ENCODE results near the gene SPATA16. TPM values are rescaled to one million over a fixed set of nuclear protein-coding genes. Genes with fewer than 3 reads are reported as not detected.
A peak's percentile ranks its signal among the peaks of the same experiment; 100 is the strongest.
"Not testable (repeated sequence)": the region's sequence is repeated elsewhere in the genome, so short reads cannot be mapped to it uniquely, and the experiment has no call there.

SPATA16 gene
- total and polyA plus RNA-seq, 5 donors from 2014 or later, result not detected

DNA sequence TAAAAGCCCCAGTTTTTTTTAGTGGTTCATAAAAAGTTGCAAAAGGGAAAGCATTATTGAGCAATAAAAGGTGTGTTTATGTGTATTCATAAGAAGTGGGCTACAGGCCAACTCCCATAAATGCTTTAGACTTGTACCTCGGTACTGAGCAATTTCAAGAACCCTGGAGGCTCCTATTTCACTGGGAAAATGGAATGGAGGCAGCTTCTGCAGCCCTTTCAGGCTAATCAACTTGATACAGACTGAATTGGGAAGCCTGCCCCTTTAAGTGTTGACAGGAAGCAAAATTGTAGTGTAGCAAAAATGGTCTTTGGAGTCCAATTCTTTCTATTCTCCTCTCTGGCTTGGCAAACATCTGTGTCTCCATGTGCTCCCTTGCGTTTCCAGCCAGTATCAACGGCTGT lies 271.7 kb downstream of the SPATA16 start:
- Mint-ChIP-seq H3K27me3 (peaks cover 5% of the 10 kb centered on the region), H3K4me3 (no peak overlapping the region)

DNA sequence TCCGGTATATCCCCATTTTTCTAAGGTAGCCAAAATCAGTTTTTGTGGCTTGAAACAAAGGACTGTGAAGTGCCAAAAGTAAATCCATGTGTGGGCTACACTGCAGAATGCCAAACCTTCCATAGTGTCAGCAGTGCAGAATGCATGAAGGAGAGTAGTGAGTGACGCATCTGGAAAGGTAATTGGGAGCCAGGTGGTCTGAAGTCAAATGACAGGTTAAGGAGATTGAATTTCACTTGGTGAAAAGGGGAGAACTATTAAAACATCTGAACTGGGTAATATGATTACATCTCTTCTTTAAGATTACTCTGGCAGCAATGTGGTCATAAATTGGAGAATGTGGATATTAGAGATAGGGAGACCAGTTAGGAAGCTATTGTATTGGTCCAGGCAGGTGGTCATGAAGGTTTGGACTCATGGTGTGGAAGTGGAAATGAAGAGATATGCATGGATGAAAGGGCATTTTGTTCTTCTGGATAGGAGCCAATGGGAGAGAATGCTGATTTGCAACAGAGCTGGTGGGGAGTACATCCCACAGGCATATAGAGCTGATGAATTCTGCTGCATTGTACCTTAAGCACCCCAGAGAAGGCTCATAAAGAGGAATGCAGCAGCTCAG lies 272.3 kb downstream of the SPATA16 start:
- H3K9me3 Mint-ChIP-seq, result peaks cover 0 to 3% (median 0%) of the 10 kb centered on the region in 7 donors
- peaks cover 5% of the 10 kb centered on the region for H3K27me3 Mint-ChIP-seq
- H3K4me1 Mint-ChIP-seq, result no peaks in the 10 kb centered on the region
- H3K4me3 Mint-ChIP-seq, result no peak overlapping the region
- no peak for DNase-seq
- peak overlapping the region in 1 of 3 donors; percentile 16 for H3K27ac Mint-ChIP-seq
- Histone ChIP-seq H3K27me3 (ENCODE audit: control insufficient read depth, insufficient read depth, low read length) (no peaks in the 10 kb centered on the region), H3K4me3 (ENCODE audit: low read depth, low read length) (no peak overlapping the region), H3K4me1 (ENCODE audit: control insufficient read depth, insufficient read depth, low read length, poor library complexity, severe bottlenecking) (no peaks in the 10 kb centered on the region), H3K36me3 (ENCODE audit: control insufficient read depth, insufficient read depth, low read length) (no peaks in the 10 kb centered on the region), H3K27ac (ENCODE audit: insufficient read depth, low read length, poor library complexity, severe bottlenecking) (no peak overlapping the region), H3K9me3 (ENCODE audit: control insufficient read depth in 2 of 2, low read length in 2 of 2) (no peaks in the 10 kb centered on the region)
- no peak for ATAC-seq (ENCODE audit: low read depth in 2 of 2)
- H3K36me3 Mint-ChIP-seq, result no peaks in the 10 kb centered on the region

More for the DNA sequence above, 271.7 kb downstream of the SPATA16 start:
- ATAC-seq (ENCODE audit: low read depth in 2 of 2) (no peak), DNase-seq (no peak)
- no peaks in the 10 kb centered on the region for H3K4me1 Mint-ChIP-seq
- H3K9me3 ChIP-seq (ENCODE audit: control insufficient read depth in 2 of 2, low read length in 2 of 2), result no peaks in the 10 kb centered on the region
- no peaks in the 10 kb centered on the region for H3K36me3 ChIP-seq (ENCODE audit: control insufficient read depth, insufficient read depth, low read length)
- no peak overlapping the region for H3K4me3 ChIP-seq (ENCODE audit: low read depth, low read length)
- peaks cover 0 to 3% (median 0%) of the 10 kb centered on the region in 7 donors for H3K9me3 Mint-ChIP-seq
- H3K27ac ChIP-seq (ENCODE audit: insufficient read depth, low read length, poor library complexity, severe bottlenecking), result no peak overlapping the region
- no peaks in the 10 kb centered on the region for H3K4me1 ChIP-seq (ENCODE audit: control insufficient read depth, insufficient read depth, low read length, poor library complexity, severe bottlenecking)
- no peaks in the 10 kb centered on the region for H3K27me3 ChIP-seq (ENCODE audit: control insufficient read depth, insufficient read depth, low read length)
- no peak overlapping the region for H3K27ac Mint-ChIP-seq
- no peaks in the 10 kb centered on the region for H3K36me3 Mint-ChIP-seq

DNA sequence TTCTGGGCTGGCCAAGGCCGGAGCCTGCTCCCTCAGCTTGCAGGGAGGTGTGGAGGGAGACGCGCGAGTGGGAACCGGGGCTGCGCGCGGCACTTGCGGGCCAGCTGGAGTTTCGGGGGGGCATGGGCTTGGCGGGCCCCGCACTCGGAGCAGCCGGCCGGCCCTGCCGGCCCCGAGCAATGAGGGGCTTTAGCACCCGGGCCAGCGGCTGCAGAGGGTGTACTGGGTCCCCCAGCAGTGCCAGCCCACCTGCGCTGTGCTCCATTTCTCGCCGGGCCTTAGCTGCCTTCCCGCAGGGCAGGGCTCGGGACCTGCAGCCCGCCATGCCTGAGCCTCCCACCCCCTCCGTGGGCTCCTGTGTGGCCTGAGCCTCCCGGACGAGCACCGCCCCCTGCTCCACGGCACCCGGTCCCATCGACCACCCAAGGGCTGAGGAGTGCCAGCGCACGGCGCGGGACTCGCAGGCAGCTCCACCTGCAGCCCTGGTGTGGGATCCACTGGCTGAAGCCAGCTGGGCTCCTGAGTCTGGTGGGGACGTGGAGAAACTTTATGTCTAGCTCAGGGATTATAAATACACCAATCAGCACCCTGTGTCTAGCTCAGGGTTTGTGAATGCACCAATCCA lies 274.2 kb downstream of the SPATA16 start:
- H3K9me3 ChIP-seq (ENCODE audit: control insufficient read depth in 2 of 2, low read length in 2 of 2); H3K36me3 Mint-ChIP-seq; H3K4me3 ChIP-seq (ENCODE audit: low read depth, low read length); H3K36me3 ChIP-seq (ENCODE audit: control insufficient read depth, insufficient read depth, low read length); H3K4me1 ChIP-seq (ENCODE audit: control insufficient read depth, insufficient read depth, low read length, poor library complexity, severe bottlenecking); H3K27me3 ChIP-seq (ENCODE audit: control insufficient read depth, insufficient read depth, low read length); H3K4me3 Mint-ChIP-seq; H3K9me3 Mint-ChIP-seq; ATAC-seq (ENCODE audit: low read depth in 2 of 2); H3K27ac ChIP-seq (ENCODE audit: insufficient read depth, low read length, poor library complexity, severe bottlenecking); H3K27ac Mint-ChIP-seq; DNase-seq; H3K4me1 Mint-ChIP-seq: not testable (repeated sequence)
- H3K27me3 Mint-ChIP-seq, result peaks cover 11% of the 10 kb centered on the region

DNA sequence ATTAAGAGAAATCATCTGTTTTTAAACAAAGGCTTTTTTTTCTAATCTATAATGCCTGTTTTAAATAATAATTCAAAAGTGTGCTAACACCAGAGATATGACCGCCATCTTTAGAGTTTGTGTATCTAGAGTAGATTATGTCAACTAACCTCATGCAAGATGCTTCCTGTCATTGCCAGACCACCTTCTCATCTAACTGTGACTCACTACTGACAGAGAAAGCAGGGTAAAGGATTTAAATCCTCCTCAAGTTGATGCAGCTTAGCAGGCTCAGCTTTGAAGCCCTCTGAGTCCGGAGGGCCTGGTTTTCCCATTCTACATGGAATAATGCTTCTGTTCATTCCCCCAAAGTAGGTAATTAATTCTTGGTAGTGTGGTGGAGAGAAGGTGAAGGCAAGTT lies 282.0 kb downstream of the SPATA16 start:
- Mint-ChIP-seq H3K36me3 (no peaks in the 10 kb centered on the region), H3K27ac (no peak overlapping the region), H3K4me3 (no peak overlapping the region), H3K9me3 (no peaks in the 10 kb centered on the region), H3K27me3 (peaks cover 6% of the 10 kb centered on the region), H3K4me1 (no peaks in the 10 kb centered on the region)
- DNase-seq (no peak), ATAC-seq (ENCODE audit: low read depth in 2 of 2) (no peak)
- Histone ChIP-seq H3K9me3 (ENCODE audit: control insufficient read depth in 2 of 2, low read length in 2 of 2) (no peaks in the 10 kb centered on the region), H3K27me3 (ENCODE audit: control insufficient read depth, insufficient read depth, low read length) (no peaks in the 10 kb centered on the region), H3K27ac (ENCODE audit: insufficient read depth, low read length, poor library complexity, severe bottlenecking) (no peak overlapping the region), H3K4me1 (ENCODE audit: control insufficient read depth, insufficient read depth, low read length, poor library complexity, severe bottlenecking) (no peaks in the 10 kb centered on the region), H3K4me3 (ENCODE audit: low read depth, low read length) (no peak overlapping the region), H3K36me3 (ENCODE audit: control insufficient read depth, insufficient read depth, low read length) (no peaks in the 10 kb centered on the region)

DNA sequence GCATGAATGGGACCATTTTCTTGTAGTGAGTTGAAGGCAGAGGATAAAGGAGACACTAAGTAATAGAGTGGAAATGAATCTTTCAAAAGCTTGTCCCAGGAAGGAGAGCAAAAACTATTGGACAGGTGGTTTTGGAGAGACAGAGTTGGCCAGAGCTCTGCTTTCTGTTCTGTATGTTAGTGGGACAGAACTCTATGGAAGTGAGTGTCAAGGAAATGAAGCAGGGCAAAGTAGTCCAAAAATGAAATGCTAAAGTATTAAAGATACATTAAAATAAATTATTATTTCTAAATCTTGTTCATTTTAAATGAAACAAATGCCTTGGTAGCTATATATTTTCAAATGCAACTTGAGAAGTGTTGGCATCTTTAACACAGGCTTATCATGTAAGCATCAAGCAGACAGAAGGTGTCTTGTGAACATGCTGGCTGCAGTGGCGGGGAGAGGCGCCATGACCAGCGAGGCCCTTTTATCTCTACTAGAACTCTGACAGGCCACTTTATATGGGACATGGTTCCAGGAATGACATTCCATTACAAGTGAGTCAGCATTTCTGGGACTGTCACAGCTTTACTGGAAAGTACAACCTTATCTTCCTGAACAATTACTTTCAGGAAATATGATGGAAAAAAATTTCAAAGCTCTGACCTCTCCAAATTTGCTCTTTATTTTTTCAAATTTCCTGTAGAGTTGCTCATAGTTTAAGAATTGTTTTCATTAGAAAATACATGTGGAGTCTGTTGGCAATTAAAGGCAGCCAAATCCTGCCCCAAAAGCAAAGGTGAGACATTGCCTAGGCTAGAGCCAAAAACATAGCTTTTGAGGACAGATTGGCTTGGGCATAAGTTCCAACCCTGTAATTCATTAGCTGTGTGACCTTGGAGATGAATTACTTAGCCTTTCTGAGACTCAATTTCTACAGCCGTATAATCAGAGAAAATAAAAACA lies 284.0 kb downstream of the SPATA16 start:
- Mint-ChIP-seq H3K36me3 (no peaks in the 10 kb centered on the region), H3K27ac (no peak overlapping the region), H3K9me3 (no peaks in the 10 kb centered on the region), H3K4me1 (no peaks in the 10 kb centered on the region), H3K4me3 (no peak overlapping the region), H3K27me3 (no peaks in the 10 kb centered on the region)
- H3K27me3 ChIP-seq (ENCODE audit: control insufficient read depth, insufficient read depth, low read length), result no peaks in the 10 kb centered on the region
- no peak overlapping the region for H3K27ac ChIP-seq (ENCODE audit: insufficient read depth, low read length, poor library complexity, severe bottlenecking)
- H3K9me3 ChIP-seq (ENCODE audit: control insufficient read depth in 2 of 2, low read length in 2 of 2), result no peaks in the 10 kb centered on the region
- ATAC-seq (ENCODE audit: low read depth in 2 of 2) (no peak), DNase-seq (no peak)
- H3K4me1 ChIP-seq (ENCODE audit: control insufficient read depth, insufficient read depth, low read length, poor library complexity, severe bottlenecking), result no peaks in the 10 kb centered on the region
- no peaks in the 10 kb centered on the region for H3K36me3 ChIP-seq (ENCODE audit: control insufficient read depth, insufficient read depth, low read length)
- no peak overlapping the region for H3K4me3 ChIP-seq (ENCODE audit: low read depth, low read length)

DNA sequence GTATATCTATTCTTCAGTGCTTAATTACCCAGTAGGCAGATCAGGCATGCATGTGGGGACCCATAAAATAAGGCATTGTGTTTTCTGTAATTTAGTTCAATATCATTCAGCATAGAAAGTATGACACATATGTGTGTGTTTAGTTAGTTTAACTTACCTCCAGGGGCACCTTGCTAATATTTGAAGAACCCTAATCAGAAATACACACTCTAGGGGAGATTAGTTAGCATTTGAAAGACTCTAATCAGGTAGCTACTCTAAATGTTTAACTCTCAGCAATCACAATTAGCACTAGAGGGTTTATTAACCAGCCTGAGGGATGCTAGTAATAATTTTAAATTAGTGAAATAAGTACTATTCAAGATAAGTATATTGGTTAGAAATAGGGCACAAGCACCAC lies 286.0 kb downstream of the SPATA16 start:
- H3K4me3 ChIP-seq (ENCODE audit: low read depth, low read length), result no peak overlapping the region
- Mint-ChIP-seq H3K27me3 (peaks cover 6% of the 10 kb centered on the region), H3K27ac (no peak overlapping the region), H3K4me1 (no peaks in the 10 kb centered on the region), H3K9me3 (no peaks in the 10 kb centered on the region), H3K4me3 (no peak overlapping the region), H3K36me3 (no peaks in the 10 kb centered on the region)
- no peaks in the 10 kb centered on the region for H3K9me3 ChIP-seq (ENCODE audit: control insufficient read depth in 2 of 2, low read length in 2 of 2)
- H3K27ac ChIP-seq (ENCODE audit: insufficient read depth, low read length, poor library complexity, severe bottlenecking), result no peak overlapping the region
- no peaks in the 10 kb centered on the region for H3K4me1 ChIP-seq (ENCODE audit: control insufficient read depth, insufficient read depth, low read length, poor library complexity, severe bottlenecking)
- no peaks in the 10 kb centered on the region for H3K27me3 ChIP-seq (ENCODE audit: control insufficient read depth, insufficient read depth, low read length)
- ATAC-seq (ENCODE audit: low read depth in 2 of 2), result no peak
- no peak for DNase-seq
- H3K36me3 ChIP-seq (ENCODE audit: control insufficient read depth, insufficient read depth, low read length), result no peaks in the 10 kb centered on the region

DNA sequence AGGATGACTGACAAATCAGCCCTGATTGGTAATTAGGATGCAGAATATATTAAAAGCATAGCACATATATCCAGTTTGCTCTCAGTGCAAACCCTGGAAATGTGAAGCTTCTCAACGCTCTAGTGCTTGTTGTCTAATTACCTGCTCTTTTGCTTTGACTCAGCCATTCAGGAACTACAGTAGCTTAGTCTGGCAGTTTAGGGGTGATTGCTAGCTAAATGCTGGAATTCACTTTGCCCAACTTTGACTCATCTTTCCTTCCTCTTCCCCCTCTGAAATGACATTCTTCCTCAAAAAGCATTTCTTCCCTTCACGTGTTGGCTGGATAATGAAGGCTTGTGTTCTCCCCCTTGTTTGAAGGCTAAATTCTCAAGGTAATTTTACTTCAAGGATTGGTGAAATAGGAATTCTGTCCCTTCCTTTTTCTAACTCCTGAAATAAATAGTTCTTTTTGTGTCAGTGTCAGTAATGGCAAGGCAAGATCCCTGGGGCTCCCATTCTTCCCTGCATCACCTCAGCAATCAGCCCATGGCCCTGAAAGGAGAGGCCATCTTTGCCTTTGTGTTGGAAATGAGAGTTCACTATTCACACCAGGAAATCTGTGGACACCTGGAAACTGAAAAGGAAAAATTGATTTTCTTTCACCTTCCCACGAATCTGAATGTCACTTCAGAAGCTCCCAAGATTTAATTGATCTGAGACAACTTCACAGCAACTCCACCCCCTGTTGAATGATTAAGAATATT lies 286.9 kb downstream of the SPATA16 start:
- Mint-ChIP-seq H3K36me3 (no peaks in the 10 kb centered on the region), H3K9me3 (no peaks in the 10 kb centered on the region), H3K4me3 (no peak overlapping the region), H3K27me3 (peaks cover 6% of the 10 kb centered on the region), H3K27ac (no peak overlapping the region), H3K4me1 (no peaks in the 10 kb centered on the region)
- no peaks in the 10 kb centered on the region for H3K9me3 ChIP-seq (ENCODE audit: control insufficient read depth in 2 of 2, low read length in 2 of 2)
- no peaks in the 10 kb centered on the region for H3K27me3 ChIP-seq (ENCODE audit: control insufficient read depth, insufficient read depth, low read length)
- no peaks in the 10 kb centered on the region for H3K36me3 ChIP-seq (ENCODE audit: control insufficient read depth, insufficient read depth, low read length)
- ATAC-seq (ENCODE audit: low read depth in 2 of 2) (no peak), DNase-seq (no peak)
- H3K4me1 ChIP-seq (ENCODE audit: control insufficient read depth, insufficient read depth, low read length, poor library complexity, severe bottlenecking), result no peaks in the 10 kb centered on the region
- no peak overlapping the region for H3K27ac ChIP-seq (ENCODE audit: insufficient read depth, low read length, poor library complexity, severe bottlenecking)
- H3K4me3 ChIP-seq (ENCODE audit: low read depth, low read length), result no peak overlapping the region

Data from CD4-positive, CD25-positive, alpha-beta regulatory T cell (primary cell).